ENCODE measurements around the gene FRMD4B.

Gene FRMD4B

DNA sequence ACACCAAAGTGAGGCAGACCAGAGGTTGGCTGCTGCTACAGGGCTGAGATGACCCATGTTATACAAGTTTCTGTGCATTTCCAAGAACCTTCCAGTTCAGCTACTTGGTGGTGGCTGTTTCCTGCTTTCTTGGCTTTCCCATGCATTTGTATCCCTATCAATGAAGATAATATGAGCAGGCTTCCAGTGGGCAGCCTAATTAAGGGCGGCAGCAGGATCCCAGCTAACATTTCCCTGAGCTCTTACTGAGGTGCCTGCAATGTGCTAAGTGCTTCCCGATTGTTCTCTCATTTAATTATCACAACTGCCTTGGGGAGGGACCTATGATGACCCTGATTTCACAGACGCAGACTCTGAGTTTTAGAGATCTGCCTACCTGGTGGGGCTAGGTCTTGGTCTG is 95.5 kb downstream of the FRMD4B start:
- TF ChIP-seq, protein P1, sequence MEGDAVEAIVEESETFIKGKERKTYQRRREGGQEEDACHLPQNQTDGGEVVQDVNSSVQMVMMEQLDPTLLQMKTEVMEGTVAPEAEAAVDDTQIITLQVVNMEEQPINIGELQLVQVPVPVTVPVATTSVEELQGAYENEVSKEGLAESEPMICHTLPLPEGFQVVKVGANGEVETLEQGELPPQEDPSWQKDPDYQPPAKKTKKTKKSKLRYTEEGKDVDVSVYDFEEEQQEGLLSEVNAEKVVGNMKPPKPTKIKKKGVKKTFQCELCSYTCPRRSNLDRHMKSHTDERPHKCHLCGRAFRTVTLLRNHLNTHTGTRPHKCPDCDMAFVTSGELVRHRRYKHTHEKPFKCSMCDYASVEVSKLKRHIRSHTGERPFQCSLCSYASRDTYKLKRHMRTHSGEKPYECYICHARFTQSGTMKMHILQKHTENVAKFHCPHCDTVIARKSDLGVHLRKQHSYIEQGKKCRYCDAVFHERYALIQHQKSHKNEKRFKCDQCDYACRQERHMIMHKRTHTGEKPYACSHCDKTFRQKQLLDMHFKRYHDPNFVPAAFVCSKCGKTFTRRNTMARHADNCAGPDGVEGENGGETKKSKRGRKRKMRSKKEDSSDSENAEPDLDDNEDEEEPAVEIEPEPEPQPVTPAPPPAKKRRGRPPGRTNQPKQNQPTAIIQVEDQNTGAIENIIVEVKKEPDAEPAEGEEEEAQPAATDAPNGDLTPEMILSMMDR (IDR thresholded peaks at IDR 0.05; ENCODE audit: unreplicated experiment in 3 of 3) = no peak

DNA sequence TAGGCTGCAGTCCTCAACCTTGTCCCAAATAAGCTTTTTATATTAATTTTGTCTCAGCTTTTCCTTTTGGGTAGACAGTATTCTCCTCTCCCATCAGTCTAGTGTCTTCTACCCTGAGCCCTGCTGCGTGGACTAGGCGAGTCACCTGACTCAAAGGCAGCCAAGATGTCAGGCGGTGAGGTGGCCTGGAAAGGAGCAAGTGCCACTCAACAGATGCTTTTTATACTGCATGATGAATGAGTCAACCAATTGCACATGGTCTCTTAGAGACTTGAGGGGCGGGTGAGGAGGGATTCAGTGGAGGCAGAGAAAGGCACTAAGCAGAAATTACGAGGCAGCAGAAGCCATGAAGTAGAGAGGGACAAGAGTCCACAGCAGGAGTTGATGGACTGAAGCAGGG is 95.9 kb downstream of the FRMD4B start:
- Mint-ChIP-seq H3K4me3 (no peak overlapping the region), H3K9me3 (peaks cover 6% of the 10 kb centered on the region), H3K36me3 (ENCODE audit: low read depth) (peaks cover 4% of the 10 kb centered on the region)

More for the DNA sequence above, 95.5 kb downstream of the FRMD4B start:
- Mint-ChIP-seq H3K27me3 (ENCODE audit: low read depth) (no peaks in the 10 kb centered on the region), H3K4me1 (peaks cover 45% of the 10 kb centered on the region), H3K9me3 (peaks cover 6% of the 10 kb centered on the region), H3K27ac (no peak overlapping the region), H3K36me3 (ENCODE audit: low read depth) (peaks cover 4% of the 10 kb centered on the region), H3K4me3 (no peak overlapping the region)

DNA sequence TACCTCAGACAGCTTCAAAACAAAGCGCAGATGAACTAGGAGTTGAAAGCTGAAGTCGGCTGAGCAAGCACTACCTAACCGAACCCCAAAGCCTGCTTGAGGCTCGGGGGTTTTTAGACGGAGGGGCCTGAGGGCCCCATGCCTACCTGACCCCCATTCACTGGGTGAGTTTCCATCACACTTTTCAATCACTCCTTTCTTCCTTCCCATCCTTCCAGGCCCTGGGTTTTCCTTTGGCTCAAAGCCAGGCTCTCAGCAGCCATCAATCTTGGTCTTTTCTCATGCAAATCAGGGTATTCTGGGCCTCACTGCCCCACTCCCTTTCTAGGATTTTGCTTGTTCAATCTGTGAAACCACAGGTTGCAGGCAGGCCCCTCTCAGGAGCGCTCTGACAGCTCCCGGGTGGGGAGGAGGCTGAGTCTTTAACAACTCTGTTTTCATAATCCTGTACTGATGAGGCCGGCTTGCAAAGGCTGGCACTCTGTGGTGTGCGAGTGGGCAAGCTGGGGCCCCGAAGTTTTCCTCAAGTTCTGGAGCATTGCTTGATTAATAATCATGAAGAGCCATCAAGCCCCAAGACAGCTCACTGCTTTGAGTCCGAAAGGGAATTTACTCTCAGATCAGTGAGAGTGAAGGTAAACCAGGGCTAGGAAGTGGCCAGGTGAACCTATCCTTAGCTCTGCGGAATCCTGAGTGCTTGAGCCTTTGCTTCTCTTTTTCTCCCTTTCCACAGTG is 97.6 kb downstream of the FRMD4B start:
- Mint-ChIP-seq H3K27ac (peak overlapping the region; percentile 8 to 82 (median 57)), H3K27me3 (ENCODE audit: low read depth) (no peaks in the 10 kb centered on the region), H3K36me3 (ENCODE audit: low read depth) (peaks cover 4% of the 10 kb centered on the region), H3K4me3 (peak overlapping the region in 1 of 3 experiments; percentile 4), H3K4me1 (peaks cover 29% of the 10 kb centered on the region), H3K9me3 (peaks cover 9% of the 10 kb centered on the region)
- TF ChIP-seq, protein P1 (IDR thresholded peaks at IDR 0.05; ENCODE audit: unreplicated experiment in 3 of 3) = no peak

More for the DNA sequence above, 95.9 kb downstream of the FRMD4B start:
- Mint-ChIP-seq H3K4me1 (peaks cover 43% of the 10 kb centered on the region), H3K27me3 (ENCODE audit: low read depth) (no peaks in the 10 kb centered on the region), H3K27ac (peak overlapping the region in 1 of 3 experiments; percentile 37)
- TF ChIP-seq, protein P1 (IDR thresholded peaks at IDR 0.05; ENCODE audit: unreplicated experiment in 3 of 3) = no peak

DNA sequence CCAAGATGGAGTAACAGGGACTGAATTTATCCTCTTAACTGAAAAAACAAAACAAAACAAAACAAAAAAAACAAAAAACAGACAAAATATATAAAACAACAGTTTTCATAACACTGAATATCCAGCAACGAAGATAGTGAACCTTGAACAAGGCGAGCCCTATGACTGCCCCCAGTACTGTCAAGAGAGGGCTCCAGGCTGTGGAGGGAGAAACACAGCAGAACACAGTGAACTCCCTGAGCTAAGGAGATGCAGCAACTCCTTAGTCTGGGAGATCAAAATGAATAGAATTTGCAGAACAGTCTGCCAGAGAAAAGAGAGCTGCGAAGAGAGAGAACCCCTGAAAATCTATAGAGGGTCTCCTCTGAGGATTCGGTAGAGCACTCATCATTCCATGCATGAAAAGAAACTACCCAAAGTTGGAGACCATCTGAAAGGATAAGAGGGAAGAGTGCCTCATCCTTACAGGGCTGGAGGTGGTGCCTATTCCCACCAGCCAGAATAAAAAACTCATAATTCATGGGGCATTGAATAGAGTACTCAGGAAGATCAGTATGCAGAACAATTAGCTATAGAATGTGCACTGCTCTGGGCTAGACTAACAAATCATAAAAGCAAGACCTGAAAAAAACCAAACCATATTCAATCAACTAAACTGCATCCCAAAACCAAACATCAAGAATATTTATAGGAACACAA is 101.8 kb downstream of the FRMD4B start:
- H3K9me3 Mint-ChIP-seq = peaks cover 9% of the 10 kb centered on the region
- no peak overlapping the region for H3K27ac Mint-ChIP-seq
- peaks cover 4% of the 10 kb centered on the region for H3K36me3 Mint-ChIP-seq (ENCODE audit: low read depth)
- H3K27me3 Mint-ChIP-seq (ENCODE audit: low read depth) = no peaks in the 10 kb centered on the region
- H3K4me3 Mint-ChIP-seq = no peak overlapping the region
- peaks cover 18% of the 10 kb centered on the region for H3K4me1 Mint-ChIP-seq
- TF ChIP-seq, protein P1 (IDR thresholded peaks at IDR 0.05; ENCODE audit: unreplicated experiment in 3 of 3) = no peak

DNA sequence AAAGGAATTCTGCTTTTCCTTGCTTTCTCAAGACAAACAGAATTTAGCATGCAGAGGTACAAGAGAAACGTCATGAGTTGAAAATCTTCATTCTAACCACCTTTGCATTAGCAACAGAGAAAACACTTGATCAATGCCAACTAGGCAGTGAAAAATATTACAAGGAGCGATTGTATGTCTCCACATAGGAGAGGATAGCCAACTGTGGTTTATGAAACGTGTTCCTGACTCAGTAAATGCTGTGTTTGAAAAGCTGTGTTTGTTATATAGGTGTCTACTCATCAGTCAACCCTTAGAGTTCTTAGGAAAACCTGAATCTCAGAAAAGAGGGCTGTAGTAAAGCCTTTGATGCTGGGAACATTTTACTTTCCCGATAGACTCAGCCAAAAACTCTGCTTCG is 102.4 kb downstream of the FRMD4B start:
- TF ChIP-seq, protein P1 (IDR thresholded peaks at IDR 0.05; ENCODE audit: unreplicated experiment in 3 of 3) = no peak
- Mint-ChIP-seq H3K9me3 (peaks cover 9% of the 10 kb centered on the region), H3K36me3 (ENCODE audit: low read depth) (peaks cover 4% of the 10 kb centered on the region), H3K27ac (no peak overlapping the region), H3K4me3 (no peak overlapping the region), H3K27me3 (ENCODE audit: low read depth) (no peaks in the 10 kb centered on the region), H3K4me1 (peaks cover 13% of the 10 kb centered on the region)
